ENCODE results near the gene PPP3R1.

PPP3R1 gene

GRCh38 chr2:68246396-68246795 lies 5.9 kb downstream of the PPP3R1 start:
- no peak overlapping the region for H3K27ac Mint-ChIP-seq
- no peaks in the 10 kb centered on the region for H3K9me3 Mint-ChIP-seq
- H3K36me3 Mint-ChIP-seq = peaks cover 3% of the 10 kb centered on the region
- no peak overlapping the region for H3K4me3 Mint-ChIP-seq
- H3K27me3 Mint-ChIP-seq = no peaks in the 10 kb centered on the region
- peaks cover 36% of the 10 kb centered on the region for H3K4me1 Mint-ChIP-seq

GRCh38 chr2:68245672-68246071 lies 6.7 kb downstream of the PPP3R1 start:
- Mint-ChIP-seq H3K4me3 (no peak overlapping the region), H3K27me3 (no peaks in the 10 kb centered on the region), H3K4me1 (peaks cover 40% of the 10 kb centered on the region), H3K36me3 (peaks cover 3% of the 10 kb centered on the region), H3K9me3 (no peaks in the 10 kb centered on the region), H3K27ac (no peak overlapping the region)

- peaks cover 4% of the 10 kb centered on the region for H3K36me3 Mint-ChIP-seq
- no peak overlapping the region for H3K4me3 Mint-ChIP-seq
- no peaks in the 10 kb centered on the region for H3K9me3 Mint-ChIP-seq
- peaks cover 40% of the 10 kb centered on the region for H3K4me1 Mint-ChIP-seq
- H3K27me3 Mint-ChIP-seq = no peaks in the 10 kb centered on the region
- H3K27ac Mint-ChIP-seq = no peak overlapping the region
These were observed 7.3 kb downstream of the PPP3R1 start for GRCh38 chr2:68245066-68245465.

GRCh38 chr2:68244456-68244855 lies 7.9 kb downstream of the PPP3R1 start:
- Mint-ChIP-seq H3K36me3 (peaks cover 2% of the 10 kb centered on the region), H3K27ac (no peak overlapping the region), H3K27me3 (no peaks in the 10 kb centered on the region), H3K4me3 (no peak overlapping the region), H3K9me3 (no peaks in the 10 kb centered on the region), H3K4me1 (peaks cover 39% of the 10 kb centered on the region)

- Mint-ChIP-seq H3K36me3 (peaks cover 9% of the 10 kb centered on the region), H3K27me3 (no peaks in the 10 kb centered on the region), H3K4me3 (no peak overlapping the region), H3K27ac (no peak overlapping the region), H3K4me1 (peaks cover 65% of the 10 kb centered on the region), H3K9me3 (no peaks in the 10 kb centered on the region)
These were observed 10.6 kb downstream of the PPP3R1 start for GRCh38 chr2:68241732-68242131.

GRCh38 chr2:68240446-68240845 lies 11.9 kb downstream of the PPP3R1 start:
- H3K27me3 Mint-ChIP-seq = no peaks in the 10 kb centered on the region
- H3K4me1 Mint-ChIP-seq = peaks cover 76% of the 10 kb centered on the region
- H3K4me3 Mint-ChIP-seq = peak overlapping the region; percentile 19
- peaks cover 9% of the 10 kb centered on the region for H3K36me3 Mint-ChIP-seq
- peak overlapping the region; percentile 69 for H3K27ac Mint-ChIP-seq
- H3K9me3 Mint-ChIP-seq = no peaks in the 10 kb centered on the region

GRCh38 chr2:68238955-68239822 lies 13.1 kb downstream of the PPP3R1 start:
- no peaks in the 10 kb centered on the region for H3K27me3 Mint-ChIP-seq
- H3K9me3 Mint-ChIP-seq = no peaks in the 10 kb centered on the region
- peaks cover 9% of the 10 kb centered on the region for H3K36me3 Mint-ChIP-seq
- H3K27ac Mint-ChIP-seq = peak overlapping the region; percentile 78
- H3K4me1 Mint-ChIP-seq = peaks cover 88% of the 10 kb centered on the region
- peak overlapping the region; percentile 72 for H3K4me3 Mint-ChIP-seq

- peak overlapping the region; percentile 72 for H3K4me3 Mint-ChIP-seq
- H3K4me1 Mint-ChIP-seq = peaks cover 91% of the 10 kb centered on the region
- no peaks in the 10 kb centered on the region for H3K27me3 Mint-ChIP-seq
- H3K36me3 Mint-ChIP-seq = peaks cover 9% of the 10 kb centered on the region
- no peaks in the 10 kb centered on the region for H3K9me3 Mint-ChIP-seq
- peak overlapping the region; percentile 56 for H3K27ac Mint-ChIP-seq
These were observed 14.3 kb downstream of the PPP3R1 start for GRCh38 chr2:68237976-68238580.

- no peaks in the 10 kb centered on the region for H3K27me3 Mint-ChIP-seq
- no peaks in the 10 kb centered on the region for H3K9me3 Mint-ChIP-seq
- no peak overlapping the region for H3K27ac Mint-ChIP-seq
- no peak overlapping the region for H3K4me3 Mint-ChIP-seq
- peaks cover 89% of the 10 kb centered on the region for H3K4me1 Mint-ChIP-seq
- H3K36me3 Mint-ChIP-seq = peaks cover 9% of the 10 kb centered on the region
These were observed 14.9 kb downstream of the PPP3R1 start for GRCh38 chr2:68237404-68237803.

GRCh38 chr2:68236876-68237275 lies 15.5 kb downstream of the PPP3R1 start:
- peaks cover 9% of the 10 kb centered on the region for H3K36me3 Mint-ChIP-seq
- H3K9me3 Mint-ChIP-seq = no peaks in the 10 kb centered on the region
- H3K4me3 Mint-ChIP-seq = no peak overlapping the region
- peaks cover 87% of the 10 kb centered on the region for H3K4me1 Mint-ChIP-seq
- peak overlapping the region; percentile 24 for H3K27ac Mint-ChIP-seq
- no peaks in the 10 kb centered on the region for H3K27me3 Mint-ChIP-seq

- no peaks in the 10 kb centered on the region for H3K27me3 Mint-ChIP-seq
- H3K4me3 Mint-ChIP-seq = peak overlapping the region; percentile 54
- no peaks in the 10 kb centered on the region for H3K9me3 Mint-ChIP-seq
- H3K36me3 Mint-ChIP-seq = peaks cover 9% of the 10 kb centered on the region
- H3K4me1 Mint-ChIP-seq = peaks cover 87% of the 10 kb centered on the region
- H3K27ac Mint-ChIP-seq = peak overlapping the region; percentile 42
These were observed 16.1 kb downstream of the PPP3R1 start for GRCh38 chr2:68236103-68236734.

- Mint-ChIP-seq H3K4me1 (peaks cover 87% of the 10 kb centered on the region), H3K36me3 (peaks cover 7% of the 10 kb centered on the region), H3K27me3 (no peaks in the 10 kb centered on the region), H3K27ac (no peak overlapping the region), H3K4me3 (no peak overlapping the region), H3K9me3 (no peaks in the 10 kb centered on the region)
These were observed 17.2 kb downstream of the PPP3R1 start for GRCh38 chr2:68235090-68235489.

GRCh38 chr2:68234405-68234804 lies 17.9 kb downstream of the PPP3R1 start:
- no peaks in the 10 kb centered on the region for H3K9me3 Mint-ChIP-seq
- no peaks in the 10 kb centered on the region for H3K27me3 Mint-ChIP-seq
- H3K4me3 Mint-ChIP-seq = peak overlapping the region; percentile 32
- H3K36me3 Mint-ChIP-seq = peaks cover 6% of the 10 kb centered on the region
- peaks cover 88% of the 10 kb centered on the region for H3K4me1 Mint-ChIP-seq
- H3K27ac Mint-ChIP-seq = no peak overlapping the region

- Mint-ChIP-seq H3K27ac (peak overlapping the region; percentile 88), H3K36me3 (no peaks in the 10 kb centered on the region), H3K4me3 (peak overlapping the region; percentile 68), H3K27me3 (no peaks in the 10 kb centered on the region), H3K4me1 (peaks cover 89% of the 10 kb centered on the region), H3K9me3 (no peaks in the 10 kb centered on the region)
These were observed 21.3 kb downstream of the PPP3R1 start for GRCh38 chr2:68231061-68231372.

GRCh38 chr2:68230241-68231060 lies 21.9 kb downstream of the PPP3R1 start:
- H3K4me3 Mint-ChIP-seq = peak overlapping the region; percentile 68

More at GRCh38 chr2:68230241-68231060, 21.9 kb downstream of the PPP3R1 start:
- Mint-ChIP-seq H3K4me1 (peaks cover 89% of the 10 kb centered on the region), H3K9me3 (no peaks in the 10 kb centered on the region), H3K27ac (peak overlapping the region; percentile 17), H3K27me3 (no peaks in the 10 kb centered on the region), H3K36me3 (no peaks in the 10 kb centered on the region)
